SKM-1 treated with dmso at 0.1 percent for 144 hours (cell line): ENCODE data around the gene FBXL19.

ENCODE experiments used
- DNase-seq: peaks from one replicate; lab custom pipeline; 2025; ENCODE audit not compliant: unreplicated experiment; lab: John Stamatoyannopoulos, UW

Gene FBXL19

GRCh38 chr16:30985401-30986128 is 62.2 kb downstream of the FBXL19 start:
- no peak for DNase-seq

- no peak for DNase-seq
Measured at GRCh38 chr16:30986129-30986991, 63.0 kb downstream of the FBXL19 start.

- DNase-seq: no peak
Measured at GRCh38 chr16:30987581-30988190, 64.3 kb downstream of the FBXL19 start.

DNA sequence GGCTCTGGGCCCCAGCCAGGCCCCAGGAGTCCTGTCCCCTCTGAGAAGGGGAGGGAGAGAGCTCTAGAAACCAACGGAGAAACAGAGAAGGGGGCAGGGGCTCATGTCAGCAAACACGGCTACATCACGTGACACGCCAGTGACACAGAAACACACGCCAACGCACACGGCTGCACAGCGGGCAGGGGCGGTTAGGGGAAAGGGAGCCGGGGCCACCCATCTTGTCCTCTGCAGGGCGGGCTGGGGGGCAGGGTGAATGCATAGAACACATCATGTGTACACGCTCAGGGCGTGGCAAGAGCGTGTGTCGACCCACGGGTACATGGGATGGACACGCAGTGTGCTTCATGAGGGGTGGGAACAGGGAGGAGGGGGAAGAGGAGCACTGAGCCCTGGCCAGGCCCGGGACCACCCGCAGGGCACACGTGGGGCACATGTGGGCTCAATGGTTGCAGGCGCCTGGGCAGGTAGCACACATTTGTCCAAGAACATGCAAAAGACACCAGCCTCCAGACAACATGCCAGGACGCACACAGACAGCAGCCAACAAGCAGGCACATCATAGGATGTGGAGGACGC is 66.2 kb downstream of the FBXL19 start:
- no peak for DNase-seq

GRCh38 chr16:30990105-30990504 is 66.7 kb downstream of the FBXL19 start:
- no peak for DNase-seq

GRCh38 chr16:30991052-30991451 is 67.7 kb downstream of the FBXL19 start:
- no peak for DNase-seq

DNA sequence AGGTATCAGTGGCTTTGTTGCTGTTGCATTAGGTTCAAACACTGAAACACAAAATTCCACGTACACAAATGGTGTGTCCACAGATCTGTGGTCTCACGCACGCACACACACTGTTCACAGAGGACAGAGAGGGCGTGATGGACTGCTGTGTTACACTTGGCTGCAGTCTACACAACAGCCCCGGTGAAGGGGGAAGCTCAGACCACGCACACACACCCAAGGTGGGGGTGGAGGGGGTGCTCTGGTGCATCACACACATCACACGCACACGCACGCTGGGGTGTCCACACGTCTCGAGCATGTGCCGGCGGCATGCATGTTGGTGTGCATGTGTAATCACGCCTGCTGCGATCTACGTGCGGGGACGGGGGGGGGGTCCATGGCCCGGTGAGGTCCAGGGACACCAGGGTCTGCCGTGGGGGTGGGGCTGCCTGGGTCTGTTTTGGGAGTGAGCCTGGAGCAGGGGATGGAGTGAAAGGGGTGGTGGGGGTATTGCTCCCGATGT is 69.0 kb downstream of the FBXL19 start:
- DNase-seq: no peak

DNA sequence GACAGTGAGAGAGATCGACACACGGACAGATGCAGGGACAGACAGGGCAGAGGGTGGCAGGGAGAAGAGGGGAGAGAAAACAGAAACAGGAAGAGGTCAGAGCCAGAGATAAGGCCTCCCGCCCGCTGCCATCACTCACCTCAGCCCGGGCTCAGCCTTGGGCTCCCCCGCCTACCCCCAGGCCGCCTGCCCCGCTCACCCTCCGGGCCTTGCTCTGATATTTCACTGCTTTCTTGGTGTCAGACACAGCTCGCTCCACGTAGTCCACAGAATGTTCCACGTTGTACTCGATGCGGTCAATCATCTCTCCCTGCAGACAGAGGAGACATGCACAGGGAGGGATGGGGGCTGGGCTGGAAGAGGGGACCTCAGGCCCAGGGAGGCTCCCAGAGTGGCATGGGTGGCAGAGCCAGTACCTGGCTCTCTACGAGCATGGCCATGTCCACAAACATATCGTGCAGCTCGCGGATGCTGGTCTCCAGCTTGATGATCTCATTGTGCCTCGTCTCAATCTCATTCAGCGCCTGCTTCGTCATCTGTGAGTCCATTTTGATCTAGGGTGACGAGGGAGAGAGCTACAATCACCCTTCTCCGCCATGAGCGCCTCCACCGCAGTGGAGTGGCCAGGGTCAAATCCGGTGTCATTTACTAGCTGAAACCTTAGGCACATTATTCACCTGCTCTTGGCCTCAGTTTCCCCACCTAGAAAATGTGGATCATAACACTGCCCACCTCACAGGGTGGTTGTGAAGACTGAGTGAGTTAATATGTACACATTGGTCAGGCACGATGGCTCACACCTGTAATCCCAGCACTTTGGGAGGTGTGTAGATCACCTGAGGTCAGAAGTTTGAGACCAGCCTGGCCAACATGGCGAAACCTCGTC is 69.8 kb downstream of the FBXL19 start:
- DNase-seq: peak; percentile 54

- no peak for DNase-seq
Measured at GRCh38 chr16:30995927-30996323, 72.6 kb downstream of the FBXL19 start.

GRCh38 chr16:30996324-30996984 is 73.1 kb downstream of the FBXL19 start:
- DNase-seq: no peak

GRCh38 chr16:30996985-30997724 is 73.8 kb downstream of the FBXL19 start:
- DNase-seq: peak; percentile 54

- no peak for DNase-seq
Measured at GRCh38 chr16:30997725-30998711, 74.6 kb downstream of the FBXL19 start.
